Gastrocnemius medialis (tissue), 4 donors: ENCODE data around the gene M6PR. TPM values are rescaled to one million over a fixed set of nuclear protein-coding genes. Genes with fewer than 3 reads are reported as not detected.

Experiments used
- ATAC-seq, 2 donors: fragments of 150-250 bp; one replicate each; pipeline ENCODE4 v1.9.1; 2016
- DNase-seq, 2 donors: peaks; one replicate each; pipeline ENCODE4 v3.0.0-alpha.2; 2019
- H3K27ac ChIP-seq, 4 donors: fragments of 200-600 bp; sonication (generic); 1 replicate in 1 of 4; 2 replicates in 3 of 4; pipeline ENCODE4 v1.5.1; 2016 to 2018; ENCODE audit warnings: mild to moderate bottlenecking in 2 of 4, moderate library complexity in 1 of 4
- H3K27me3 ChIP-seq, 3 donors: fragments of 200-600 bp; sonication (generic) in 2 of 3; 1 replicate in 1 of 3; 2 replicates in 2 of 3; pipeline versions ENCODE4 v1.5.1 to v1.6.0; 2016 to 2019; ENCODE audit warnings: mild to moderate bottlenecking in 1 of 3, moderate library complexity in 1 of 3
- H3K36me3 ChIP-seq, 2 donors: fragments of 200-600 bp; sonication (generic) in 1 of 2; one replicate each; pipeline ENCODE4 v1.5.1; 2017 to 2018
- H3K4me1 ChIP-seq, 2 donors: fragments of 200-600 bp; sonication (generic) in 1 of 2; one replicate each; pipeline ENCODE4 v1.5.1; 2016 to 2017; ENCODE audit warnings: mild to moderate bottlenecking in 2 of 2
- H3K4me3 ChIP-seq, 4 donors: fragments of 200-600 bp; sonication (generic) in 3 of 4; 1 replicate in 1 of 4; 2 replicates in 3 of 4; pipeline ENCODE4 v1.5.1; 2016 to 2019; ENCODE audit warnings: mild to moderate bottlenecking in 2 of 4
- H3K9me3 ChIP-seq, 3 donors: fragments of 200-600 bp; sonication (generic) in 2 of 3; 1 replicate in 1 of 3; 2 replicates in 2 of 3; pipeline ENCODE4 v1.5.1; 2016 to 2019
- CTCF ChIP-seq, 5 experiments: fragments of 450-650 bp in 3 of 5; fragments of 200-600 bp in 2 of 5; sonication (generic) in 2 of 5; IDR thresholded peaks in 4 of 5; conservative IDR thresholded peaks in 1 of 5; 1 replicate in 4 of 5; 2 replicates in 1 of 5; pipeline ENCODE4 v1.5.1; 2016 to 2019; ENCODE audit warnings: antibody characterized with exemption in 5 of 5, mild to moderate bottlenecking in 3 of 5, moderate library complexity in 3 of 5
- POLR2A ChIP-seq, 2 donors: fragments of 450-650 bp; IDR thresholded peaks; one replicate each; pipeline ENCODE4 v1.6.1; 2017; ENCODE audit warnings: antibody characterized with exemption in 2 of 2, mild to moderate bottlenecking in 2 of 2, moderate library complexity in 2 of 2
- in situ Hi-C, 4 donors: fragments of 200-750 bp; cut with MboI; loops; one replicate each; pipeline versions ENCODE4 v1.15.0 to v1.8.0; 2017; ENCODE audit warnings: low sequenced_read_pairs in 4 of 4
- intact Hi-C: fragments of 100-400 bp; cut with DNase I; formaldehyde crosslinking; loops from one replicate; pipeline ENCODE4 v1.15.1; 2023; ENCODE audit warnings: low total_unique reads
- total RNA-seq, 4 donors: library from RNA; depleted of rRNA; stranded (reverse); fragments of >200 nt; gene quantifications; one replicate each; pipeline versions ENCODE4 v1.1.0 to v1.2.3, GENCODE V29; 2016

M6PR gene
- total RNA-seq, 4 donors from 2014 or later: 46.6 to 75.3 (median 66.0) TPM

GRCh38 chr12:8950221-8950527 lies 729 bp upstream of the M6PR start:
- DNase-seq: no peak
- H3K4me1 ChIP-seq: peaks cover 23 to 31% of the 10 kb centered on the region in 2 donors
- H3K9me3 ChIP-seq: no peaks in the 10 kb centered on the region
- in situ Hi-C loops: loop anchor here in 3 of 4 donors (5.0 to 10.0 kb wide), 3 partner anchors 92 to 102 kb away; no protein-coding TSS in a partner anchor
- H3K36me3 ChIP-seq: peaks cover 0 to 23% of the 10 kb centered on the region in 2 donors
- intact Hi-C loops: loop anchor here (1.0 kb wide), 1 partner anchor 89 kb away; no protein-coding TSS in a partner anchor
- peak overlapping the region; percentile 91 to 100 (median 97) for H3K27ac ChIP-seq
- H3K27me3 ChIP-seq: no peaks in the 10 kb centered on the region
- H3K4me3 ChIP-seq: peak overlapping the region; percentile 62 to 100 (median 92)
- TF ChIP-seq CTCF (IDR thresholded peaks at IDR 0.05 in 4 of 5, conservative IDR thresholded peaks at IDR 0.05 in 1 of 5) (no peak), POLR2A (IDR thresholded peaks at IDR 0.05) (no peak)
- ATAC-seq: peak; percentile 4 to 8

- peak overlapping the region; percentile 62 to 100 (median 92) for H3K4me3 ChIP-seq
- peaks cover 23 to 31% of the 10 kb centered on the region in 2 donors for H3K4me1 ChIP-seq
- DNase-seq (no peak), ATAC-seq (peak in 1 of 2 donors; percentile 0)
- peak overlapping the region; percentile 91 to 100 (median 97) for H3K27ac ChIP-seq
- H3K27me3 ChIP-seq: no peaks in the 10 kb centered on the region
- intact Hi-C loops: loop anchor here (1.0 to 2.0 kb wide), 2 partner anchors 35 to 250 kb away; partner anchors contain the start of gene PHC1
- H3K9me3 ChIP-seq: no peaks in the 10 kb centered on the region
- in situ Hi-C loops: loop anchor here in 1 of 4 donors (25.0 kb wide), 1 partner anchor 887 kb away; the partner anchor contains the start of gene C3AR1
- peaks cover 0 to 32% of the 10 kb centered on the region in 2 donors for H3K36me3 ChIP-seq
- TF ChIP-seq POLR2A (IDR thresholded peaks at IDR 0.05) (no peak), CTCF (IDR thresholded peaks at IDR 0.05 in 4 of 5, conservative IDR thresholded peaks at IDR 0.05 in 1 of 5) (no peak)
Measured at GRCh38 chr12:8948701-8949341, 624 bp downstream of the M6PR start.

GRCh38 chr12:8947737-8948136 lies 1.7 kb downstream of the M6PR start:
- peaks cover 0 to 34% of the 10 kb centered on the region in 2 donors for H3K36me3 ChIP-seq
- intact Hi-C loops: loop anchor here (2.0 kb wide), 1 partner anchor 249 kb away; no protein-coding TSS in a partner anchor
- H3K4me3 ChIP-seq: no peak overlapping the region
- H3K27me3 ChIP-seq: no peaks in the 10 kb centered on the region
- no peak overlapping the region for H3K27ac ChIP-seq
- TF ChIP-seq POLR2A (IDR thresholded peaks at IDR 0.05) (no peak), CTCF (IDR thresholded peaks at IDR 0.05 in 4 of 5, conservative IDR thresholded peaks at IDR 0.05 in 1 of 5) (no peak)
- no peak for DNase-seq
- in situ Hi-C loops: loop anchor here in 1 of 4 donors (25.0 kb wide), 1 partner anchor 885 kb away; the partner anchor contains the start of gene C3AR1
- ATAC-seq: no peak
- peaks cover 23 to 31% of the 10 kb centered on the region in 2 donors for H3K4me1 ChIP-seq
- no peaks in the 10 kb centered on the region for H3K9me3 ChIP-seq

- Histone ChIP-seq H3K4me1 (peaks cover 23 to 30% of the 10 kb centered on the region in 2 donors), H3K9me3 (no peaks in the 10 kb centered on the region), H3K36me3 (peaks cover 0 to 44% of the 10 kb centered on the region in 2 donors), H3K27me3 (no peaks in the 10 kb centered on the region), H3K27ac (no peak overlapping the region), H3K4me3 (no peak overlapping the region)
- DNase-seq (no peak), ATAC-seq (no peak)
- TF ChIP-seq CTCF (IDR thresholded peaks at IDR 0.05 in 4 of 5, conservative IDR thresholded peaks at IDR 0.05 in 1 of 5): no peak
- no peak for TF ChIP-seq POLR2A (IDR thresholded peaks at IDR 0.05)
- in situ Hi-C loops (loop anchor here in 1 of 4 donors (25.0 kb wide), 1 partner anchor 884 kb away; the partner anchor contains the start of gene C3AR1), intact Hi-C loops (no loop called here)
Measured at GRCh38 chr12:8946733-8947132, 2.7 kb downstream of the M6PR start.
